K562 (cell line): ENCODE data around the gene ZNF296. TPM values are rescaled to one million over a fixed set of nuclear protein-coding genes. Genes with fewer than 3 reads are reported as not detected.

Experiments
- BRD9 ChIP-seq: fragments of 450-650 bp; IDR thresholded peaks from 2 replicates; pipeline ENCODE4 v1.6.1; 2018; ENCODE audit warnings: low read depth; ENCODE audit not compliant: partially characterized antibody
- GATAD2B ChIP-seq: fragments of 450-650 bp; IDR thresholded peaks from 2 replicates; pipeline ENCODE4 v1.6.1; 2017; ENCODE audit warnings: mild to moderate bottlenecking, borderline replicate concordance
- HDAC1 ChIP-seq, 2 experiments: fragments of 450-650 bp; IDR thresholded peaks; 2 replicates each; pipeline ENCODE4 v1.6.1; 2016 to 2017; ENCODE audit warnings: inconsistent platforms in 1 of 2, mild to moderate bottlenecking in 1 of 2, moderate library complexity in 1 of 2
- NR3C1 ChIP-seq: sonication (generic); formaldehyde crosslinking; IDR thresholded peaks from 2 replicates; pipeline ENCODE4 v1.8.1; 2022; ENCODE audit warnings: missing genetic modification reagents
- SIN3B ChIP-seq: fragments of 450-650 bp; IDR thresholded peaks from 2 replicates; pipeline ENCODE4 v1.6.1; 2017; ENCODE audit warnings: low read depth, mild to moderate bottlenecking, moderate library complexity
- SNRNP70 ChIP-seq: fragments of 200-400 bp; formaldehyde crosslinking; optimal IDR thresholded peaks from 2 replicates; pipeline ENCODE3; 2017; ENCODE audit warnings: low read depth, low read length
- YY1 ChIP-seq, 3 experiments: IDR thresholded peaks; 2 replicates each; pipeline ENCODE4 v1.6.1; 2011; ENCODE audit warnings: low read length in 2 of 3, mild to moderate bottlenecking in 2 of 3, moderate library complexity in 2 of 3, borderline replicate concordance in 1 of 3, control low read depth in 1 of 3, low read depth in 1 of 3; ENCODE audit not compliant: insufficient read depth in 3 of 3, insufficient replicate concordance in 2 of 3, control insufficient read depth in 1 of 3, insufficient read length in 1 of 3; ENCODE audit errors: extremely low read depth in 1 of 3
- ZNF174 ChIP-seq: fragments of 250-450 bp; sonication (Bioruptor Pico); IDR thresholded peaks from 2 replicates; pipeline ENCODE4 v1.4.0; 2020; ENCODE audit warnings: mild to moderate bottlenecking
- polyA plus RNA-seq, 8 experiments: library from polyadenylated mRNA; depleted of rRNA in 4 of 8; stranded (reverse) in 5 of 8; unstranded in 3 of 8; fragments of >200 nt; fragmentation: Nextera tagmentation in 2 of 8; fragmentation: Illumina TruSeq in 1 of 8; extraction: Ambion mirVana in 2 of 8; extraction: Trizol in 1 of 8; gene quantifications; 2 replicates each; pipeline versions ENCODE4 v1.2.1 to v1.2.3, GENCODE V29; 2011 to 2014; ENCODE audit warnings: inconsistent platforms in 1 of 8, missing spikeins in 1 of 8
- total RNA-seq, 7 experiments: library from RNA; depleted of rRNA in 6 of 7; stranded (reverse); fragments of >200 nt in 6 of 7; fragmentation: Illumina TruSeq in 2 of 7; extraction: Trizol in 2 of 7; gene quantifications; 2 replicates each; pipeline versions ENCODE4 v1.2.1 to v1.2.3, GENCODE V29; 2011 to 2021; ENCODE audit warnings: low replicate concordance in 1 of 7
- TF ChIP-seq, protein P1 (sequence below), 2 experiments: fragments of 450-650 bp; formaldehyde crosslinking in 1 of 2; IDR thresholded peaks; 2 replicates each; pipeline versions ENCODE4 v1.4.0 to v1.6.1; 2014 to 2020; ENCODE audit warnings: mild to moderate bottlenecking in 2 of 2, borderline replicate concordance in 1 of 2, low read depth in 1 of 2
- TF ChIP-seq, protein P2 (sequence below), 2 experiments: fragments of 250-450 bp in 1 of 2; fragments of 450-650 bp in 1 of 2; sonication (Bioruptor Pico) in 1 of 2; IDR thresholded peaks; 2 replicates each; pipeline versions ENCODE4 v1.6.1 to v1.8.0; 2016 to 2021; ENCODE audit warnings: mild to moderate bottlenecking in 2 of 2, moderate library complexity in 2 of 2, missing compliant biosample characterization in 1 of 2, missing genetic modification characterization in 1 of 2
- TF ChIP-seq, protein P3 (sequence below): fragments of 250-450 bp; sonication (Bioruptor Pico); IDR thresholded peaks from 2 replicates; pipeline ENCODE4 v1.5.0; 2021
- TF ChIP-seq, protein P4 (sequence below): fragments of 250-450 bp; sonication (Bioruptor Pico); IDR thresholded peaks from 2 replicates; pipeline ENCODE4 v1.4.0; 2020; ENCODE audit warnings: borderline replicate concordance

ZNF296 gene
- total and polyA plus RNA-seq, 9 of the 15 experiments (the other 6 are each of a cell fraction or from before 2014, with no cell fraction given), result 0.03 to 8.8 (median 0.47) TPM; not detected in 1

DNA sequence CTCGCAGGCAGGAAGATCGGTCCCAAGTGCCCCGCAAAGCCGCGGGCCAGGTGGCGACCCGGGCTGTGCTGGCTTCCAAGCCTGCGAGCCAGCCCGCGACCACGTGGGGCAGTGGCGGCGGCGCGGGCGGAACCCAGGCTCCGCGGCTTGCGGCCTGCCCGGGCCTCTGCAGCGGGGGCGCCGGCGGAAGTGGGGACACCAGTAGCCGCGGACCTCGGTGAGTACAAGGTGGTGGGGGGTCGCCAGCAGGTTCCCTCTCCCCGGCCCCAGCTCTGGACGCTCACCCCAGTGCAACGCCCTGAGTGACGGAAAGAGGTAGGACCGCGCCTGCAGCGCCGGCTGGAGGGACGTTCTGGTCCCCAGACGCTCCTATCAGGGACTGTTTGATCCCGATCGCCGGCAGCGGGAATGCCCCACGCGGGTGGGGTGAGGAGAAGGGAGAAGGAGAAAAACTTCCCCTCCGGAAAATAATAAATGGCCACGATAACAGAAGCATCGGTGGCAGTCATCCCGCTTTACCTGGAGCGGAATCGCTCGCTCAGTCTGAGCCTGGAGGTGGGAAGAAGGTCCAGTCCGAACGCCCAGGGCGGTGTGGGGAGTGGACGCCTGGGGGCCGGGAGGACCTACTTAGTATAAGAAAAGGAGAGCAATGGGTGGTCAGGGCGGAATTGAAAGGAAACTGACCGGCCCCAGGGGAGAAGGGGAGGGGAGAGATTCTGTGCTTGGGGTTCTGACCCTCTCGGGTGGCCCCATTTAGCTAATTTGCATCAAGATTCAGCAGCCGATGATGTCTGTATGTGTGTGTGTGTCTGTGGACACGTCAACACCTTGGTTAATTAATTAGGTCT, 3.0 kb upstream of the ZNF296 start, which contains the start of gene GEMIN7 (continued):
- TF ChIP-seq, protein P1, sequence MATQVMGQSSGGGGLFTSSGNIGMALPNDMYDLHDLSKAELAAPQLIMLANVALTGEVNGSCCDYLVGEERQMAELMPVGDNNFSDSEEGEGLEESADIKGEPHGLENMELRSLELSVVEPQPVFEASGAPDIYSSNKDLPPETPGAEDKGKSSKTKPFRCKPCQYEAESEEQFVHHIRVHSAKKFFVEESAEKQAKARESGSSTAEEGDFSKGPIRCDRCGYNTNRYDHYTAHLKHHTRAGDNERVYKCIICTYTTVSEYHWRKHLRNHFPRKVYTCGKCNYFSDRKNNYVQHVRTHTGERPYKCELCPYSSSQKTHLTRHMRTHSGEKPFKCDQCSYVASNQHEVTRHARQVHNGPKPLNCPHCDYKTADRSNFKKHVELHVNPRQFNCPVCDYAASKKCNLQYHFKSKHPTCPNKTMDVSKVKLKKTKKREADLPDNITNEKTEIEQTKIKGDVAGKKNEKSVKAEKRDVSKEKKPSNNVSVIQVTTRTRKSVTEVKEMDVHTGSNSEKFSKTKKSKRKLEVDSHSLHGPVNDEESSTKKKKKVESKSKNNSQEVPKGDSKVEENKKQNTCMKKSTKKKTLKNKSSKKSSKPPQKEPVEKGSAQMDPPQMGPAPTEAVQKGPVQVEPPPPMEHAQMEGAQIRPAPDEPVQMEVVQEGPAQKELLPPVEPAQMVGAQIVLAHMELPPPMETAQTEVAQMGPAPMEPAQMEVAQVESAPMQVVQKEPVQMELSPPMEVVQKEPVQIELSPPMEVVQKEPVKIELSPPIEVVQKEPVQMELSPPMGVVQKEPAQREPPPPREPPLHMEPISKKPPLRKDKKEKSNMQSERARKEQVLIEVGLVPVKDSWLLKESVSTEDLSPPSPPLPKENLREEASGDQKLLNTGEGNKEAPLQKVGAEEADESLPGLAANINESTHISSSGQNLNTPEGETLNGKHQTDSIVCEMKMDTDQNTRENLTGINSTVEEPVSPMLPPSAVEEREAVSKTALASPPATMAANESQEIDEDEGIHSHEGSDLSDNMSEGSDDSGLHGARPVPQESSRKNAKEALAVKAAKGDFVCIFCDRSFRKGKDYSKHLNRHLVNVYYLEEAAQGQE (IDR thresholded peaks at IDR 0.05; ENCODE audit: borderline replicate concordance), result peak; percentile 59
- TF ChIP-seq, protein P1 (CRISPR knock-in tag; IDR thresholded peaks at IDR 0.05; ENCODE audit: low read depth), result peak; percentile 70; the same call in 1 of the 2 replicates
- TF ChIP-seq YY1 (IDR thresholded peaks at IDR 0.05; ENCODE audit: borderline replicate concordance in 1 of 3, control insufficient read depth in 1 of 3, extremely low read depth in 1 of 3, insufficient read depth in 3 of 3, insufficient read length in 1 of 3, insufficient replicate concordance in 2 of 3, low read depth in 1 of 3, low read length in 2 of 3) (peak in 2 of 3 experiments; percentile 80 to 83), GATAD2B (peak; percentile 96; the same call in 1 of the 2 replicates), SNRNP70 (no peak), HDAC1 (IDR thresholded peaks at IDR 0.05) (0 out of 4 replicates have a peak, but pooled peaks of 1 of the 2 experiments have one; percentile 76), ZNF174 (0 out of 2 replicates have a peak, but pooled peaks have one; percentile 25), BRD9 (no peak), SIN3B (peak; percentile 95), NR3C1 (CRISPR knock-in tag) (no peak)
- TF ChIP-seq, protein P2, sequence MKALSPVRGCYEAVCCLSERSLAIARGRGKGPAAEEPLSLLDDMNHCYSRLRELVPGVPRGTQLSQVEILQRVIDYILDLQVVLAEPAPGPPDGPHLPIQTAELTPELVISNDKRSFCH (CRISPR knock-in tag; IDR thresholded peaks at IDR 0.05), result no peak
- TF ChIP-seq, protein P2 (tag; IDR thresholded peaks at IDR 0.05), result peak; percentile 91
- TF ChIP-seq, protein P3, sequence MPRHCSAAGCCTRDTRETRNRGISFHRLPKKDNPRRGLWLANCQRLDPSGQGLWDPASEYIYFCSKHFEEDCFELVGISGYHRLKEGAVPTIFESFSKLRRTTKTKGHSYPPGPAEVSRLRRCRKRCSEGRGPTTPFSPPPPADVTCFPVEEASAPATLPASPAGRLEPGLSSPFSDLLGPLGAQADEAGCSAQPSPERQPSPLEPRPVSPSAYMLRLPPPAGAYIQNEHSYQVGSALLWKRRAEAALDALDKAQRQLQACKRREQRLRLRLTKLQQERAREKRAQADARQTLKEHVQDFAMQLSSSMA (CRISPR knock-in tag), result peak; percentile 90
- TF ChIP-seq, protein P4, sequence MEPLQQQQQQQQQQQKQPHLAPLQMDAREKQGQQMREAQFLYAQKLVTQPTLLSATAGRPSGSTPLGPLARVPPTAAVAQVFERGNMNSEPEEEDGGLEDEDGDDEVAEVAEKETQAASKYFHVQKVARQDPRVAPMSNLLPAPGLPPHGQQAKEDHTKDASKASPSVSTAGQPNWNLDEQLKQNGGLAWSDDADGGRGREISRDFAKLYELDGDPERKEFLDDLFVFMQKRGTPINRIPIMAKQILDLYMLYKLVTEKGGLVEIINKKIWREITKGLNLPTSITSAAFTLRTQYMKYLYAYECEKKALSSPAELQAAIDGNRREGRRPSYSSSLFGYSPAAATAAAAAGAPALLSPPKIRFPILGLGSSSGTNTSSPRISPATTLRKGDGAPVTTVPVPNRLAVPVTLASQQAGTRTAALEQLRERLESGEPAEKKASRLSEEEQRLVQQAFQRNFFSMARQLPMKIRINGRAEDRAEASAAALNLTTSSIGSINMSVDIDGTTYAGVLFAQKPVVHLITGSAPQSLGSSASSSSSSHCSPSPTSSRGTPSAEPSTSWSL (CRISPR knock-in tag), result no peak
